Sigmoid colon (tissue), 7 donors: ENCODE data around the gene KNDC1. TPM values are rescaled to one million over a fixed set of nuclear protein-coding genes. Genes with fewer than 3 reads are reported as not detected.

Experiments
- DNase-seq: peaks from one replicate; pipeline ENCODE4 v3.0.0-alpha.2; 2019
- H3K27ac ChIP-seq, 4 donors: fragments of 200-600 bp; sonication (generic); one replicate each; pipeline ENCODE4 v1.5.1; 2016 to 2019; ENCODE audit warnings: mild to moderate bottlenecking in 1 of 4
- H3K27me3 ChIP-seq, 3 donors: fragments of 200-600 bp; sonication (generic); one replicate each; pipeline ENCODE4 v1.5.1; 2019; ENCODE audit warnings: mild to moderate bottlenecking in 1 of 3
- H3K36me3 ChIP-seq, 4 donors: fragments of 200-600 bp; sonication (generic); one replicate each; pipeline ENCODE4 v1.5.1; 2016 to 2019
- H3K4me1 ChIP-seq, 4 donors: fragments of 200-600 bp; sonication (generic); one replicate each; pipeline ENCODE4 v1.5.1; 2017 to 2019
- H3K4me3 ChIP-seq, 4 donors: fragments of 200-600 bp; sonication (generic); one replicate each; pipeline ENCODE4 v1.5.1; 2017 to 2019; ENCODE audit warnings: mild to moderate bottlenecking in 2 of 4, moderate library complexity in 1 of 4
- H3K9me3 ChIP-seq, 4 donors: fragments of 200-600 bp in 3 of 4; sonication (generic) in 3 of 4; one replicate each; pipeline versions ENCODE4 v1.5.1 to v1.6.1; 2013 to 2019
- EP300 ChIP-seq, 4 donors: sonication (generic); formaldehyde crosslinking; IDR thresholded peaks; one replicate each; pipeline ENCODE4 v1.6.1; 2017; ENCODE audit warnings: antibody characterized with exemption in 4 of 4
- POLR2A ChIP-seq, 2 donors: fragments of 450-650 bp; IDR thresholded peaks; one replicate each; pipeline ENCODE4 v1.6.1; 2016; ENCODE audit warnings: antibody characterized with exemption in 2 of 2, mild to moderate bottlenecking in 2 of 2, moderate library complexity in 2 of 2
- POLR2AphosphoS5 ChIP-seq, 4 donors: sonication (generic); formaldehyde crosslinking; IDR thresholded peaks; one replicate each; pipeline ENCODE4 v1.6.1; 2017; ENCODE audit warnings: antibody characterized with exemption in 4 of 4
- WGBS, 2 donors: extraction: QIAGEN DNeasy Blood & Tissue Kit; methylation state at CpG; one replicate each; pipeline ENCODE4 v1.1.7; 2013; 5-methylcytosine and 5-hydroxymethylcytosine counted together
- intact Hi-C: fragments of 100-400 bp; cut with DNase I; formaldehyde crosslinking; loops from one replicate; pipeline ENCODE4 v1.15.1; 2023
- polyA plus RNA-seq, 3 donors: library from polyadenylated mRNA; stranded (reverse); fragments of 200-250 nt; gene quantifications; one replicate each; pipeline ENCODE4 v1.2.3, GENCODE V29; 2013
- total RNA-seq, 4 donors: library from RNA; depleted of rRNA; stranded (reverse); fragments of >200 nt; gene quantifications; one replicate each; pipeline ENCODE4 v1.1.0, GENCODE V29; 2016
- TF ChIP-seq, protein P1 (sequence below), 4 experiments: fragments of 450-650 bp in 3 of 4; fragments of 200-600 bp in 1 of 4; IDR thresholded peaks; one replicate each; pipeline ENCODE4 v1.5.1; 2016 to 2019; ENCODE audit warnings: antibody characterized with exemption in 4 of 4, mild to moderate bottlenecking in 3 of 4, moderate library complexity in 2 of 4
- donor health status: healthy with polysubstance abuse.
- donor health status: Bipolar disorder and iron deficiency.
- donor health status: healthy.

KNDC1 gene
- total and polyA plus RNA-seq, 7 donors, result under 0.01 to 1.9 (median 0.26) TPM; not detected in 1

DNA sequence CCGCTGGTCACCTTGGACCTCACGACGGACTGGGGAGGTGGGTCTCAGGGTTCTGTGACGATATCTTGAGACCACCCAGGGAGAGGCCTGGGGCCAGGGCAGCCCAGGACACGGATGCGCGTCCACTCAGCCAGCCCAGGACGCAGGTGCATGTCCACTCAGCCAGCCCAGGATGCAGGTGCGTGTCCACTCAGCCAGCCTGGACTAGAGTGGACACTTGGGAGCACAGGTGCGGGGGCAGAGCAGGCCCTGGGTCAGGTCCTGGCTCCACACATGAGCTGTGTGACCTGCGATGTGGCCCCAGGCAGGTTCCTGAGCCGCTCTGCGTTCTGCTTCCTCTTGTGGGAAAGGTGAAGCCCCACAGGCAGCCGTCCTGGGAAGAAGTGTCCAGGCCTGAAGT lies 22.2 kb downstream of the KNDC1 start:
- no peak for DNase-seq
- no peaks in the 10 kb centered on the region for H3K36me3 ChIP-seq
- no peak overlapping the region for H3K27ac ChIP-seq
- H3K4me1 ChIP-seq, result no peaks in the 10 kb centered on the region
- intact Hi-C loops, result no loop called here
- H3K4me3 ChIP-seq, result no peak overlapping the region
- no peaks in the 10 kb centered on the region for H3K9me3 ChIP-seq
- H3K27me3 ChIP-seq, result peaks cover 0 to 28% (median 0%) of the 10 kb centered on the region in 3 donors
- 80 to 86% methylated on average over 14 of the region's 14 CpGs for WGBS, 2 donors
- TF ChIP-seq, protein P1, sequence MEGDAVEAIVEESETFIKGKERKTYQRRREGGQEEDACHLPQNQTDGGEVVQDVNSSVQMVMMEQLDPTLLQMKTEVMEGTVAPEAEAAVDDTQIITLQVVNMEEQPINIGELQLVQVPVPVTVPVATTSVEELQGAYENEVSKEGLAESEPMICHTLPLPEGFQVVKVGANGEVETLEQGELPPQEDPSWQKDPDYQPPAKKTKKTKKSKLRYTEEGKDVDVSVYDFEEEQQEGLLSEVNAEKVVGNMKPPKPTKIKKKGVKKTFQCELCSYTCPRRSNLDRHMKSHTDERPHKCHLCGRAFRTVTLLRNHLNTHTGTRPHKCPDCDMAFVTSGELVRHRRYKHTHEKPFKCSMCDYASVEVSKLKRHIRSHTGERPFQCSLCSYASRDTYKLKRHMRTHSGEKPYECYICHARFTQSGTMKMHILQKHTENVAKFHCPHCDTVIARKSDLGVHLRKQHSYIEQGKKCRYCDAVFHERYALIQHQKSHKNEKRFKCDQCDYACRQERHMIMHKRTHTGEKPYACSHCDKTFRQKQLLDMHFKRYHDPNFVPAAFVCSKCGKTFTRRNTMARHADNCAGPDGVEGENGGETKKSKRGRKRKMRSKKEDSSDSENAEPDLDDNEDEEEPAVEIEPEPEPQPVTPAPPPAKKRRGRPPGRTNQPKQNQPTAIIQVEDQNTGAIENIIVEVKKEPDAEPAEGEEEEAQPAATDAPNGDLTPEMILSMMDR (IDR thresholded peaks at IDR 0.05), result no peak
- TF ChIP-seq POLR2AphosphoS5 (IDR thresholded peaks at IDR 0.05), result no peak
- TF ChIP-seq POLR2A (IDR thresholded peaks at IDR 0.05), result no peak
- TF ChIP-seq EP300 (IDR thresholded peaks at IDR 0.05), result no peak

DNA sequence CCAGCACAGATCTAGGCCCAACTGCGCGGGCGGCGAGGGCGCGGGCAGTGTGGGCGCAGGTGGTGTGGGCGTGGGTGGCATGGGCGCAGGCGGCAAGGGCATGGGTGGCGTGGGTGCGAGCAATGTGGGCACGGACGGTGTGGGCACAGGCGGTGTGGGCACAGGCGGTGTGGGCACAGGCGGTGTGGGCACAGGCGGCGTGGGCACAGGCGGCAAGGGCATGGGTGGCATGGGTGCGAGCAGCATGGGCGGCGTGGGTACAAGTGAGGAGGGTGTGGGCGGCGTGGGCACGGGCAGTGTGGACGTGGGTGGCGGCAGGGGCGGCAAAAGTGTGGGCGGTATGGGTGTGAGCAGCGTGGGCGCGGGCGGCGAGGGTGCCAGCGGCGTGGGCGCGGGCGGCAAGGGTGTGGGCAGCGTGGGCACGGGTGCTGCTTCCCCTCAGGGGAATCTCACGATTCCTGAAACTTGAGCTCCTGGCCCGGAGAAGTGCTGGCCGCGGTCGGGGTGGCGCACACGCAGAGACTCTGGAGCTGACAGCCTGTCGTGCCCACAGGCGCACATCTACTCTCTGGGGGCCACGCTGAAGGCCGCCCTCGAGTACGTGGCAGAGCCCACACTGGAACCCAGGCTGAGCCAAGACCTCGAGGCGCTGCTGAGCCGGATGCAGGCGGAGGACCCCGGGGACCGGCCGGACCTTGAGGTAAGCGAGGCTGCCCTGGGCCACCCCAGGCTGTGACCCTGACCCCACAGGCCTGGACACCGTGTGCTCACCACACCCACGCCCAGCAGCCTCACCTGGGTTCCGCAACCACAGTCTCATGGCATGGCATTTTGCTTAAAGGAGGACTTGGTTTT lies 23.0 kb downstream of the KNDC1 start:
- Histone ChIP-seq H3K4me1 (no peaks in the 10 kb centered on the region), H3K4me3 (no peak overlapping the region), H3K27me3 (peaks cover 0 to 33% (median 0%) of the 10 kb centered on the region in 3 donors), H3K36me3 (no peaks in the 10 kb centered on the region), H3K27ac (no peak overlapping the region), H3K9me3 (no peaks in the 10 kb centered on the region)
- intact Hi-C loops, result no loop called here
- no peak for DNase-seq
- 89 to 94% methylated on average over 66 of the region's 66 CpGs for WGBS, 2 donors
- no peak for TF ChIP-seq POLR2A (IDR thresholded peaks at IDR 0.05)
- no peak for TF ChIP-seq POLR2AphosphoS5 (IDR thresholded peaks at IDR 0.05)
- no peak for TF ChIP-seq EP300 (IDR thresholded peaks at IDR 0.05)
- TF ChIP-seq, protein P1 (IDR thresholded peaks at IDR 0.05), result no peak

DNA sequence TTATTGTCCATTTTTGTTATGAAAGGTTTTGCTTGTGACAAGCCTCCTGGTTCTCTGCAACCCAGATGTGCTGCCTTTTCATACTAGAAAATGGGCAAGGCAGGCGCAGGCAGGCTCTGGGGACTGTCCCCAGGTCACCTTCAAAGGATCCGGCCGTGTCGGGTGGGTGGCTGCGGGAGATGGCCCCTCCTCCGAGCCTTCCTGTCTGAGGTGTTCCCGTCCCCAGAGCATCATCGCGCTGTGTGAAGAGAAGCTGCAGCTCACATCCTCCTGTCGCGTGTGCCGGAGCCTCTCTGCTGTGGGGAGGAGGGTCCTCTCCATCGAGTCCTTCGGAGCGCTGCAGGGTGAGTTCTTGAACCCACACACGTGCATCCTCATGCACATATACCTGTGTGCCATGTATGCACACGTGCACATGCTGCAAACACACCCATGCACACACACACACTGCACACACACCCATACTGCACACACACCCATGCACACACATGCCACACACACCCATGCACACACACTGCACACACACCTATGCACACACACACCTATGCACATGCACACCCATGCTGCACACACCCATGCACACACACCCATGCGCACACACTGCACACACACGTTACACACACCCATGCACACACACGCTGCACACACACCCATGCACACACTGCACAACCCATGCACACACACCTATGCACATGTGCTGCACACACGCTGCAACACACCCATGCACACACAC lies 23.8 kb downstream of the KNDC1 start:
- no peak overlapping the region for H3K4me3 ChIP-seq
- no peak overlapping the region for H3K27ac ChIP-seq
- no peaks in the 10 kb centered on the region for H3K36me3 ChIP-seq
- no peaks in the 10 kb centered on the region for H3K9me3 ChIP-seq
- H3K4me1 ChIP-seq, result no peaks in the 10 kb centered on the region
- peaks cover 0 to 39% (median 0%) of the 10 kb centered on the region in 3 donors for H3K27me3 ChIP-seq
- no peak for TF ChIP-seq EP300 (IDR thresholded peaks at IDR 0.05)
- no peak for TF ChIP-seq POLR2A (IDR thresholded peaks at IDR 0.05)
- TF ChIP-seq, protein P1 (IDR thresholded peaks at IDR 0.05), result no peak
- no peak for TF ChIP-seq POLR2AphosphoS5 (IDR thresholded peaks at IDR 0.05)
- intact Hi-C loops, result no loop called here
- no peak for DNase-seq
- 87 to 89% methylated on average over 21 of the region's 21 CpGs for WGBS, 2 donors

DNA sequence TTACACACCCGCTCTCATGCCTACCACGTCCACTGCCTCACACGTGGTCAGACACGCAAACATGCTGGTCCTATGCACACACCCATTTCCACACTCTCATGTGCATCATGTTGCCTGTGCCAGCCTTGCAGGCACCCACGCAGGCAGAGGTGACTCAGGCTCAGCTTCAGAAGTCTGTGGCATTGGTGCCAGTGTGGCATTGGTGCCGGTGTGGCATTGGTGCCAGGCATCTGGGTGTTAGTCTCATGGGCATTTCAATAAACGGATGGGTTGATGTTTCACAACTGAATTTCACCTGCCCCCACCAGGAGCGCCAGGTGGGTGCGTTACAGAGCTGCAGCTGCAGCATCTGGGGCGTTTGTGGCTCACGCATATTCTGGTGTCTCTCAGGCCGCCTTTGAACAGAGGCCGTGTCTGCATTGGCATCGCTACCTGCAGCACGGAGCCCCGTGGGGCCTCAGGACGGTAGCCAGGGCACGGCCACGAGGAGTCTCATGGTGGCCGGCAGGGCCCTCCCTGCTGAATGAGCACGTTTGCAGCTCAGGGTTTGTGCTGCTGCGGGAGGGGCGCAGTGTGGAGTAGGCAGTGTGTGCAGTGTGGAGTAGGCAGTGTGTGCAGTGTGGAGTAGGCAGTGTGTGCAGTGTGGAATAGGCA lies 24.7 kb downstream of the KNDC1 start:
- Histone ChIP-seq H3K36me3 (no peaks in the 10 kb centered on the region), H3K27me3 (peaks cover 0 to 44% (median 0%) of the 10 kb centered on the region in 3 donors), H3K9me3 (no peaks in the 10 kb centered on the region), H3K4me3 (no peak overlapping the region), H3K4me1 (no peaks in the 10 kb centered on the region), H3K27ac (no peak overlapping the region)
- 84 to 87% methylated on average over 23 of the region's 23 CpGs for WGBS, 2 donors
- intact Hi-C loops, result no loop called here
- no peak for DNase-seq
- TF ChIP-seq, protein P1 (IDR thresholded peaks at IDR 0.05), result no peak
- TF ChIP-seq POLR2A (IDR thresholded peaks at IDR 0.05) (no peak), POLR2AphosphoS5 (IDR thresholded peaks at IDR 0.05) (no peak), EP300 (IDR thresholded peaks at IDR 0.05) (no peak)
